Fibroblast of pulmonary artery (primary cell): ENCODE results near the gene TUT1.
A peak's percentile ranks its signal among the peaks of the same experiment; 100 is the strongest.

Source experiments
- DNase-seq: peaks from one replicate; pipeline ENCODE4 v3.0.0-alpha.2; 2010; ENCODE audit warnings: low read depth
- H3K4me3 ChIP-seq: replicated peaks from 2 replicates; pipeline ENCODE4 v1.5.1; 2011; ENCODE audit warnings: low read depth, mild to moderate bottlenecking, control low read depth, low read length, moderate library complexity
- TF ChIP-seq, protein P1 (sequence below): IDR thresholded peaks from 2 replicates; pipeline ENCODE4 v1.5.1; 2011; ENCODE audit warnings: mild to moderate bottlenecking, control low read depth, low read length, inconsistent platforms; ENCODE audit errors: missing control alignments

TUT1 gene

DNA sequence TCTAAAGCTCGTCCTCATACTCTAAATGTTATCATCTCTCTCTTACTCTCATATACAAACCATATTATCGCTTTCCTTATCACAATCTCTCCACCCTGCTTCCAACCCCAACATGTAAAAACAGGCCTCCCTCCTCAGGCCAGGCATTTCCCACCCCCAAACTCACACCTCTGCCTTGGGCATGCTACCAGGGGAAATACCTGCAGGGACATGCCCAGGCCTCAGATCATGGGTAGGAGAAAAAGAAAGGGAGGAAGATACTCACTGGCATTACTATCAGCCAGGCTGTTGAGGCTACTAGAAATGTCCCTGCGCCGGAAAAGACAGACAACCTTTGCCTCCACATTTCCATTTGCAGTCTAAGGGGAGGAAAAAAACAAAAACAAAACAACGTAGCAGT is 8.6 kb upstream of the TUT1 start:
- peak overlapping the region; percentile 92 for H3K4me3 ChIP-seq
- no peak for DNase-seq
- TF ChIP-seq, protein P1, sequence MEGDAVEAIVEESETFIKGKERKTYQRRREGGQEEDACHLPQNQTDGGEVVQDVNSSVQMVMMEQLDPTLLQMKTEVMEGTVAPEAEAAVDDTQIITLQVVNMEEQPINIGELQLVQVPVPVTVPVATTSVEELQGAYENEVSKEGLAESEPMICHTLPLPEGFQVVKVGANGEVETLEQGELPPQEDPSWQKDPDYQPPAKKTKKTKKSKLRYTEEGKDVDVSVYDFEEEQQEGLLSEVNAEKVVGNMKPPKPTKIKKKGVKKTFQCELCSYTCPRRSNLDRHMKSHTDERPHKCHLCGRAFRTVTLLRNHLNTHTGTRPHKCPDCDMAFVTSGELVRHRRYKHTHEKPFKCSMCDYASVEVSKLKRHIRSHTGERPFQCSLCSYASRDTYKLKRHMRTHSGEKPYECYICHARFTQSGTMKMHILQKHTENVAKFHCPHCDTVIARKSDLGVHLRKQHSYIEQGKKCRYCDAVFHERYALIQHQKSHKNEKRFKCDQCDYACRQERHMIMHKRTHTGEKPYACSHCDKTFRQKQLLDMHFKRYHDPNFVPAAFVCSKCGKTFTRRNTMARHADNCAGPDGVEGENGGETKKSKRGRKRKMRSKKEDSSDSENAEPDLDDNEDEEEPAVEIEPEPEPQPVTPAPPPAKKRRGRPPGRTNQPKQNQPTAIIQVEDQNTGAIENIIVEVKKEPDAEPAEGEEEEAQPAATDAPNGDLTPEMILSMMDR, result no peak

DNA sequence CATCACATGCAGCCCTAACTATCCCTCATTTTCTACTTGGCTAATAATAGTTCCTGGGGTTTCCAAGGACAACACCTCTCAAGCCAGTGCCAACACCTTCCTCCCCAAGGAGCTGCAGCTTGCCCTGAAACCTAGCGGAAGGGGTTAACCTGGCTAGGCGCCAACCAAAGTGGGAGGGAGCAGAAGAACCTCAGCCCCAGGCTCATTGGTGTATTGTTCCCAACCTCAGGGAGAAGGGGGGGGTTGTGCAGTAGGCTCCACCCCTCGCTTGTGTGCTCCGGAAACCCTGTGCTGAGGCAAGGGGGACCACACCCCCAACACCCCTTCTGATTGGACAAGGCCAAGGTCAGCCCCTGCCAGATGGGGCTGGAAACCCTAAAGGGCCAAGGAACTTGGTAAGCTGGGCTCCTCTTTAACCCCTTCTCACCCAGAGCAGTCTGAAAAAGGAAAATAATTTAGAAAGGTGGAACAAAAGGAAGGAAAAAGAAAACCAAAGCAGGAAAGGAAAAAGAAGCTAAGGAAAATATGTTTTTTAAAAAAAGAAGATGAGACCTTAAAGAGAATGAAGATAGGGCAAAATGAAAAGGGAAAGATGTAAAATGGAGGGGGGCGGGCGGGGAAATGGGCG is 7.9 kb upstream of the TUT1 start:
- TF ChIP-seq, protein P1, result no peak
- H3K4me3 ChIP-seq, result peak overlapping the region; percentile 92
- DNase-seq, result peak; percentile 100

DNA sequence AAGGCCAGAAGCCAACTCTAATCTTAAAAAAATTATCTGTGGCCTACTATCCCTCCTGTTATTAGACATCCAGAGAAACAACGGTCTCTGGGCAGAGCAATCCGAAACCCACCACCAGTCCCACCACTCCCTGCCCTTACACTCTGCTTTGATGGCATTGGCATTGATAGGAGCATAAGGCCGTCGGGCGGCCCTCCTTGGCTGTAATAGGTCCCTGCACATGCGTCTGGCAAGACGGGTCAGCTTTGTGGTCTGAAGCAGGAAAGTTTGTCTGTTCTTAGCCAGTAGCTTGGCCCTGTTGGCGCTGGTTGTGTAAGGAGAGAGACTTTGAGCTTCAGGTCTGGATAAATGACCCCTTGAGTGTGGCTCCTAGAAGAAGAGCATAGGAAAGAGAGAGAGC is 3.8 kb upstream of the TUT1 start:
- H3K4me3 ChIP-seq, result no peak overlapping the region
- no peak for DNase-seq
- TF ChIP-seq, protein P1, result no peak

DNA sequence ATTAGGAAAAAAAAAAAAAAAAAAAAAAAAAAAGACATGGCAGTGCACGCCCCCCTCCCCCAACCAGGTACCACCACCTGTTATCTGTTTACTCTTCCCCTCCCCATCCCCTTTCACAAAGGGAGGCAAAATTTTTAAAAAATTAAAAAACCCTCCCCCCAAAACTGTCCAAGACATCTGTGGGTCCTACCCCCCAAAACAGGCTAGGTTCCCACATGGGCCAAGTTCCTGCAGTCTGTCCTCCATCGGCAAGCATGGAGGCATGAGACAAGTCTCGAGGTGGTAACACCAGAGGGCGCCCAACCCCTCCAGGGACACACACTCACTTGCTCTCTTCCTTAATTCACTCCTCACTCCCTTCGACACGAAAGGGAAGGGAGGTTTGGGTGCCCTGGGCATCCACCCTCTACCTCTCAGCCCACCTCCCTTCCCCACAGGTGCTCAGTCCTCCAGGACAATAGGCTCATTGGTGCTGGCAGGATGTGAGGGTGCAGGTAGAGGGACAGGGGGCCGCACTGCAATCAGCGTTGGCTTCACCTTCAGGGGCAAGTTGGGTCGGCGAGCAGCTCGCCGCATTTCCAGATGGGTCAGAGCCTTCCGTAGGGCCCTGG is 2.2 kb upstream of the TUT1 start:
- no peak overlapping the region for H3K4me3 ChIP-seq
- DNase-seq, result peak; percentile 85
- TF ChIP-seq, protein P1, result peak; percentile 72

DNA sequence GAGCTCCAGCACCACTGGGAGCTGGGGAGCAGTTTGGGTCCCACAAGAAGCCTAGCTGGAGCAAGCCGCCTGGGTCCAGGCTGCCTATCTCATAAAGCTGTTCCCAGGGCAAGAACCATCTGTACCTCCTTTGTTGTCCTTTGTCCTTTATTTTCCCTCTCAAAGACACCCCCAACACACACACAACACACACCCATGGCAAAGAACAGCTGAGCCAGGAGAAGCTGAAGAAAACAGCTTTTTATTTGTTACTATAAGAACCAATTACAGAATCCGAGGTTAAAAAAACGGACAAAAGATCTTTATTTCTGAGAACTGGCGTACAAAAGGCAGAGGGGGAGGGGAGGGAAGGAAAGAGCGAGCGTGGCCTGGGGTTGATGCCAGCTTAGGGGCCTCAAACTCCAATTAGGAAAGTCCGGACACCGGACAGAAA is 1.7 kb upstream of the TUT1 start:
- no peak overlapping the region for H3K4me3 ChIP-seq
- DNase-seq, result no peak
- TF ChIP-seq, protein P1, result no peak

DNA sequence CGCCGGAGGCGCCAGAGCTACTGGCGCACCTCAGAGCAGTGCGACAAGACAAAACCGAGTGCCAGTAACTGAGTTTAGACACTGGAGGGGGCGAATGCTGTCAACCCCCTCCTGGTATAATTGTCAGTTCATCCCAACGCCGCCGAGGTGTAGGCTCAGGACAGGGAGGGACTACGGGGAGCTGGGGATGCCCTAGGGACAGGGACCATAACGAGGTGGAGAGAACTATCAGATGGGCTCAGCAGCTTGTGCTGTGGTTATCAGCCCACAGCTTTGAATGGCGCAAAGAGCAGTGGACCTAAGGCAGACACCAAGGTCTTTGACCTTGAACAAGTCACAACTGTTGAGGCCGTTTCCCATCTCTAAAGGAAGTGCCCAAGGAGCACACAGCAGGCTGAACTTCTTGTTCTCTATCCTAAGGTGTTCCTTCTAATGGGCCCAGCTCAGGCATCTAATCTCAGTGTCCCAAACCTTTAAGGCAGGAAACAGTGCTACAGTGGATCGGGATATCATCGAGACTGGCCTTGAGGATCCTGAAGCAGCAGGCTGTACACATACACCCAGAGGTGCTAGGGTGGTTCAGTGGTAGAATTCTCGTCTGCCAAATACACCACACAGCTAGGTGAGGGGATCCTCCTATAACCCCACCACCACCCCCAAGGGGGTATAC is 958 bp upstream of the TUT1 start:
- TF ChIP-seq, protein P1, result no peak
- DNase-seq, result no peak
- H3K4me3 ChIP-seq, result peak overlapping the region; percentile 82
